GM10266 (cell line): ENCODE data around the gene STARD3NL.
"Not testable (repeated sequence)": the region's sequence is repeated elsewhere in the genome, so short reads cannot be mapped to it uniquely, and the experiment has no call there.

Experiments
- DNase-seq: peaks from one replicate; pipeline ENCODE4 v3.0.0; 2012; ENCODE audit errors: extremely low spot score
- TF ChIP-seq, protein P1 (sequence below): IDR thresholded peaks from 2 replicates; pipeline ENCODE4 v1.5.1; 2012; ENCODE audit warnings: mild to moderate bottlenecking, low read depth; ENCODE audit not compliant: control insufficient read depth, insufficient read depth; ENCODE audit errors: missing control alignments

STARD3NL gene

DNA sequence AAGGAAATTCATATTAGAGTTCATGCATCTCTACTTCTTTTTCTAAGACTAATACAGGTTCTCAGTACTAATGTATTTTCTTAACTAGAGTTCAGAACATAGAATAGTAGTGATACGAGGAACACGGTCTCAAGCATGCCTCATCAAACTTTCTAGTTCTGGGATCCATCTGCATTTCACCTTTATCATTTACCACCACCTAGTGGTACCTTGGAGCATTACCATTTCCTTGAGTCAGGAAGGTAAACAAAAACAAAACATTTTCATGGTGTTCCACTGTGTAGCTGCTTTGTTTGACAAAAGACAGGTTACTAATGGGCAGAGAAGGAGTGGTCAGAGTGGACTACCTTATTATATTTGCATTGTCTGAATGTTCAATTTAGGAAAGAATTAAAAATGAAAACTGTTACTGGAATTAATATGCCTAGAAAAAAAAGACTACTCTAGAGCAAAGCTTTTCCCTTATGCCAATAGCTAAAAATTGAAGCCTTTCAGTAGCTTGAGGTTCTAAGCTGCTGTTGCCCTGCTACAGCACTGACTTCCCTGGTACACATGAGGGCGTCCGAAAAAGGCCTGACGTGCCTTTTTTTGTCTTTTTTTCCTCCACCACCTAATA is 44.5 kb downstream of the STARD3NL start:
- DNase-seq = peak; percentile 45
- TF ChIP-seq, protein P1, sequence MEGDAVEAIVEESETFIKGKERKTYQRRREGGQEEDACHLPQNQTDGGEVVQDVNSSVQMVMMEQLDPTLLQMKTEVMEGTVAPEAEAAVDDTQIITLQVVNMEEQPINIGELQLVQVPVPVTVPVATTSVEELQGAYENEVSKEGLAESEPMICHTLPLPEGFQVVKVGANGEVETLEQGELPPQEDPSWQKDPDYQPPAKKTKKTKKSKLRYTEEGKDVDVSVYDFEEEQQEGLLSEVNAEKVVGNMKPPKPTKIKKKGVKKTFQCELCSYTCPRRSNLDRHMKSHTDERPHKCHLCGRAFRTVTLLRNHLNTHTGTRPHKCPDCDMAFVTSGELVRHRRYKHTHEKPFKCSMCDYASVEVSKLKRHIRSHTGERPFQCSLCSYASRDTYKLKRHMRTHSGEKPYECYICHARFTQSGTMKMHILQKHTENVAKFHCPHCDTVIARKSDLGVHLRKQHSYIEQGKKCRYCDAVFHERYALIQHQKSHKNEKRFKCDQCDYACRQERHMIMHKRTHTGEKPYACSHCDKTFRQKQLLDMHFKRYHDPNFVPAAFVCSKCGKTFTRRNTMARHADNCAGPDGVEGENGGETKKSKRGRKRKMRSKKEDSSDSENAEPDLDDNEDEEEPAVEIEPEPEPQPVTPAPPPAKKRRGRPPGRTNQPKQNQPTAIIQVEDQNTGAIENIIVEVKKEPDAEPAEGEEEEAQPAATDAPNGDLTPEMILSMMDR = peak; percentile 77

DNA sequence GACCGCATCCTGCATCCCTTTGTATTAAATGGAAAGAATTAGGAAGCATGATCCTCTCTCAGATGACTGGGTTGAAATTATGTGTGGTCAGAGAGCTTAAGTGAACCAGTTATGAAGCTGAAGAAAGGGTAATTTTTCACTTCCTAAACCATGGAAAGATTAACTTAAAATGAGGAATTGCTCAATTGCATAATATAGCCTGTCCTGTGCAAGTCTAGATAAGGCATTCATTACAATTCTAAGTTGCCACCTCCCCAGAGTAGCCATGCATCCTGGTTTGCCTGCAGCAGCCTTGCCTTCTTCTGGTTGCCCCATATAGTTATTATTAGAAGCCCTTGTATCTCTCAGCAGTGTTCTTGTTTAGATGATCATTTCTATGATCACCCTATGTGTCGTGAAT is 45.3 kb downstream of the STARD3NL start:
- DNase-seq = no peak
- TF ChIP-seq, protein P1 = no peak

DNA sequence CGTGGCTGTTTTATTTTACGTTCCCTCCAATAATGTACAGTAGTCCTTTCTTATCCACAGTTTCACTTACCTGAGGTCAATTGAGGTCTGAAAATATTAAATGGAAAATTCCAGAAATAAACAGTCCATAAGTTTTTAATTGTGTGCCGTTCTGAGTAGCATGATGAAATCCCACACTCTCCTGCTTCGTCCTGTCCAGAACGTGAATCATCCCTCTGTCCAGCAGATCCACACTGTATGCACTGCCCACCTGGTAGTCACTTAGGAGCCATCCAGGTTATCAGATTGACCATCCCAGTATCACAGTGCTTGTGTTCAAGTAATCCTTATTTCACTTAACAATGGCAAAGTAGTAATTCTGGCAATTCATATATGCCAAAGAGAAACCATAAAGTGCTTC is 46.3 kb downstream of the STARD3NL start:
- DNase-seq = no peak
- TF ChIP-seq, protein P1 = no peak

DNA sequence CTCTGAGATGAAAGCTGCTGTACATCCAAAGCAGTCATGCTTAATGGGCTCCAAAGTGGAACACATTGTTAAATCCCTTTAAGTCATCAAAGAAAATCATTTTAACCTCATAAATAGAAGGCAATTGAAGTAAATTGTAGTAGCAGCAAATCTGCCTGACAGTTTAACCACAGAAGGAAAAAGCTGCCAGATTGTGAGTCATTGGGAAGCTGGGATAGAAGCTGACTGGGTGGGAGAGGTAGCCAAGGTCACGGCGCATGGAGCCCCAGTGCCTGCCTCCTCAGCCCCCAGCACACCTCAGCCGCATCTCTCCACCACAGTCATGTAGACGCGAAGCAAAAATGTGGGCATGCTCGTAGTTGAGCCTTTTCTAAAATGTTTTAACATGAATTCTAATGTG is 51.3 kb downstream of the STARD3NL start:
- DNase-seq = no peak
- TF ChIP-seq, protein P1 = no peak

DNA sequence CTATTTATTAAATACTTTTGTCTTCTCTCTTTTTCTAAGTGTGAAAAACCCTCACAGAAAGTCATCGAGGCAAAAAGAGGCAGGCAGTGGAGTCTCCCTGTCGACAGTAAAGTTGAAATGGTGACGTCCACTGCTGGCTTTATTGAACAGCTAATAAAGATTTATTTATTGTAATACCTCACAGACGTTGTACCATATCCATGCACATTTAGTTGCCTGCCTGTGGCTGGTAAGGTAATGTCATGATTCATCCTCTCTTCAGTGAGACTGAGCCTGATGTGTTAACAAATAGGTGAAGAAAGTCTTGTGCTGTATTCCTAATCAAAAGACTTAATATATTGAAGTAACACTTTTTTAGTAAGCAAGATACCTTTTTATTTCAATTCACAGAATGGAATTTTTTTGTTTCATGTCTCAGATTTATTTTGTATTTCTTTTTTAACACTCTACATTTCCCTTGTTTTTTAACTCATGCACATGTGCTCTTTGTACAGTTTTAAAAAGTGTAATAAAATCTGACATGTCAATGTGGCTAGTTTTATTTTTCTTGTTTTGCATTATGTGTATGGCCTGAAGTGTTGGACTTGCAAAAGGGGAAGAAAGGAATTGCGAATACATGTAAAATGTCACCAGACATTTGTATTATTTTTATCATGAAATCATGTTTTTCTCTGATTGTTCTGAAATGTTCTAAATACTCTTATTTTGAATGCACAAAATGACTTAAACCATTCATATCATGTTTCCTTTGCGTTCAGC is 52.0 kb downstream of the STARD3NL start:
- TF ChIP-seq, protein P1 = no peak
- no peak for DNase-seq

DNA sequence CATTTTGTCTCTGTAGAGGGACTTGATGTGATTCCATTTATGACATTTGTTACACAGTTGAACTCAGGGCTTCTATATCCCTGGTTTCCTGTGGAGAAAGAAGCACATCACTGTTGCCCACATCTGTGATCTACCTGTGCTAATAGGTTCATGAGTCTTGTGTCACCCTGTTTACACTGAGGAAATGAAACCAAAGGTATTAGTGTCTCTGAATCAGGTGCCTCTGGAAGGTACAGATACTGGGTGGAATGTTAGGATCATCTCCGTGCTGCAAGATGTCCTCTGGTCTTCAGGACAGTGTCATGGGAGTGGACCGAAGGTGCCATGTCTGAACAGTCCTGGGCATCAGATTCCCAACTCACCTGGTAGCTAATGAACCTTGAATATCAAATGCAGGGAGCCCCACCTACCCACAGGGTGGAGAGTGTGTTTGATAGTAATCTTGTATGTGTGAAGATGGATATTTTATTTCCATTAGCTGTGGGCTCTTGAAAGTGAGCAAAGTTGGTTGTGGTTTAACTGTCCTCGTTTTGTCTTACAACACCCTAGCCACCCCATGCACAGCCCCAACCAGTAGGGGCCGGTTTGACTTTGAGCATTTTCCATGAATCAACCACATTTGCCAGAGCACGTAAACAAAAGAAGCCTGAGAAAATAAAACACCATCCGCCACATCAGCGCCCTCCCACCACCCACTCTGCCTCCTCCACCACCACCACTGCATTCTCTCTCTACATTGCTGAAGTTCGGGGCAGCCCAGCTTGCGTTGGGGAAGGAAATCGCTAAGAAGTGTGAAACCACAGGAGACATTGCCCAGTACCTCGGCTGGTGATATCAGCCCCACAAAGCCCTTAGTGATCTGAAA is 54.7 kb downstream of the STARD3NL start:
- TF ChIP-seq, protein P1 = peak; percentile 14
- DNase-seq = peak; percentile 57

DNA sequence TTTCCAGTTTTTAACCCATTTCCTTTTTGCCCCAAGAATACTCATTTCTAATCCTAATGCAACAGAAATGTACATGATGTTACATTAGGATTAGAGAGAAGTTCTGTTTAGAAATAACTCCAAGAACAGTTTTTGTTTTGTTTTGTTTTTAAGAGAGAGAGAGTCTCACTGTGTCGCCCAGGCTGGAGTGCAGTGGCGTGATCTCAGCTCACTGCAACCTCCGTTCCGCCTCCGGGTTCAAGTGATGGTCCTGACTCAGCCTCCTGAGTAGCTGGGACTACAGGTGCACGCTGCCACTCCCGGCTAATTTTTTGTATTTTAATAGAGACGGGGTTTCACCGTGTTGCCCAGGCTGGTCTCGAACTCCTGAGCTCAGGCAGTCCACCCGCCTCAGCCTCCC is 56.7 kb downstream of the STARD3NL start:
- DNase-seq = not testable (repeated sequence)
